ENCODE measurements around the gene CLEC19A.

Gene CLEC19A

GRCh38 chr16:19285431-19285830 is at the start of gene CLEC19A:
CLEC19A (plus strand) TSS chr16:19285731; CDS start chr16:19285852, 121 bp downstream.
- DNase-seq = no peak

- no peak for DNase-seq
Observed at GRCh38 chr16:19235886-19236285, 49.6 kb upstream of the CLEC19A start.

- DNase-seq = no peak
Observed at GRCh38 chr16:19236561-19237209, 48.8 kb upstream of the CLEC19A start.

GRCh38 chr16:19238406-19238805 is 47.1 kb upstream of the CLEC19A start:
- DNase-seq = no peak

GRCh38 chr16:19239511-19240155 is 45.9 kb upstream of the CLEC19A start:
- DNase-seq = no peak

GRCh38 chr16:19240494-19240893 is 45.0 kb upstream of the CLEC19A start:
- DNase-seq = no peak

GRCh38 chr16:19241512-19241911 is 44.0 kb upstream of the CLEC19A start:
- DNase-seq = no peak

GRCh38 chr16:19242186-19242585 is 43.3 kb upstream of the CLEC19A start:
- DNase-seq = no peak

GRCh38 chr16:19242987-19243575 is 42.5 kb upstream of the CLEC19A start:
- DNase-seq = no peak

- DNase-seq = no peak
Observed at GRCh38 chr16:19245326-19245925, 40.1 kb upstream of the CLEC19A start.

GRCh38 chr16:19252904-19253303 is 32.6 kb upstream of the CLEC19A start:
- DNase-seq = no peak

GRCh38 chr16:19254611-19255010 is 30.9 kb upstream of the CLEC19A start:
- no peak for DNase-seq

GRCh38 chr16:19264123-19264673 is 21.3 kb upstream of the CLEC19A start:
- DNase-seq = no peak

- DNase-seq = no peak
Observed at GRCh38 chr16:19265380-19265930, 20.1 kb upstream of the CLEC19A start.

- DNase-seq = no peak
Observed at GRCh38 chr16:19266774-19267173, 18.8 kb upstream of the CLEC19A start.

GRCh38 chr16:19269098-19269497 is 16.4 kb upstream of the CLEC19A start:
- no peak for DNase-seq

- no peak for DNase-seq
Observed at GRCh38 chr16:19274165-19274797, 11.2 kb upstream of the CLEC19A start.

GRCh38 chr16:19278403-19278802 is 7.1 kb upstream of the CLEC19A start:
- no peak for DNase-seq

GRCh38 chr16:19281246-19281645 is 4.3 kb upstream of the CLEC19A start:
- DNase-seq = no peak

- no peak for DNase-seq
Observed at GRCh38 chr16:19282101-19282500, 3.4 kb upstream of the CLEC19A start.

- no peak for DNase-seq
Observed at GRCh38 chr16:19283637-19284036, 1.9 kb upstream of the CLEC19A start.

GRCh38 chr16:19284207-19284606 is 1.3 kb upstream of the CLEC19A start:
- no peak for DNase-seq

- no peak for DNase-seq
Observed at GRCh38 chr16:19286827-19287226, 1.3 kb downstream of the CLEC19A start.

Data from GF-D8 (cell line).